Fibroblast of lung (primary cell): ENCODE measurements around the gene CCDC97. TPM values are rescaled to one million over a fixed set of nuclear protein-coding genes. Genes with fewer than 3 reads are reported as not detected.
"Not testable (repeated sequence)": the region's sequence is repeated elsewhere in the genome, so short reads cannot be mapped to it uniquely, and the experiment has no call there.

ENCODE experiments used
- DNase-seq, 2 donors: peaks; one replicate each; pipeline versions ENCODE4 v3.0.0 to v3.0.0-alpha.2; 2010; ENCODE audit warnings: low read depth in 2 of 2
- H2AFZ ChIP-seq: 2 replicates; pipeline ENCODE4 v1.5.1; 2012; ENCODE audit warnings: low read length, control low read depth, inconsistent platforms
- H3K27ac ChIP-seq: 2 replicates; pipeline ENCODE4 v1.5.1; 2011; ENCODE audit warnings: low read length, control low read depth; ENCODE audit not compliant: insufficient read depth
- H3K27me3 ChIP-seq: 2 replicates; pipeline ENCODE4 v1.5.1; 2011; ENCODE audit warnings: mild to moderate bottlenecking, low read length; ENCODE audit not compliant: control insufficient read depth, insufficient read depth
- H3K36me3 ChIP-seq: 2 replicates; pipeline ENCODE4 v1.5.1; 2011; ENCODE audit warnings: low read length; ENCODE audit not compliant: control insufficient read depth, insufficient read depth
- H3K4me1 ChIP-seq: 2 replicates; pipeline ENCODE4 v1.5.1; 2011; ENCODE audit warnings: low read length; ENCODE audit not compliant: control insufficient read depth, insufficient read depth; ENCODE audit errors: extremely low read depth
- H3K4me2 ChIP-seq: 2 replicates; pipeline ENCODE4 v1.5.1; 2011; ENCODE audit warnings: low read length, control low read depth; ENCODE audit not compliant: insufficient read depth; ENCODE audit errors: extremely low read depth
- H3K4me3 ChIP-seq, 4 experiments: fragments of 200-600 bp in 1 of 4; sonication (generic) in 1 of 4; replicated peaks in 1 of 4; 2 replicates each; pipeline ENCODE4 v1.5.1; 2011 to 2016; ENCODE audit warnings: low read length in 4 of 4, low read depth in 3 of 4, mild to moderate bottlenecking in 3 of 4, control low read depth in 2 of 4, inconsistent platforms in 1 of 4, mixed read lengths in 1 of 4; ENCODE audit not compliant: insufficient read depth in 1 of 4; ENCODE audit errors: control extremely low read depth in 1 of 4
- H3K79me2 ChIP-seq: 2 replicates; pipeline ENCODE4 v1.5.1; 2012; ENCODE audit warnings: mild to moderate bottlenecking, low read length, inconsistent platforms; ENCODE audit not compliant: control insufficient read depth, insufficient read depth
- H3K9ac ChIP-seq: 2 replicates; pipeline ENCODE4 v1.5.1; 2011; ENCODE audit warnings: mild to moderate bottlenecking, low read length, control low read depth; ENCODE audit not compliant: insufficient read depth
- H3K9me3 ChIP-seq: 2 replicates; pipeline ENCODE4 v1.5.1; 2012; ENCODE audit warnings: low read depth, low read length; ENCODE audit not compliant: control insufficient read depth, insufficient read depth
- H4K20me1 ChIP-seq: 2 replicates; pipeline ENCODE4 v1.5.1; 2011; ENCODE audit warnings: low read length; ENCODE audit not compliant: control insufficient read depth, insufficient read depth; ENCODE audit errors: extremely low read depth
- EZH2 ChIP-seq: IDR thresholded peaks from 2 replicates; pipeline ENCODE4 v1.5.1; 2012; ENCODE audit warnings: low read length, control low read depth, mild to moderate bottlenecking; ENCODE audit errors: missing control alignments
- polyA plus RNA-seq, 2 donors: library from polyadenylated mRNA; depleted of rRNA in 1 of 2; stranded (reverse) in 1 of 2; unstranded in 1 of 2; fragments of >200 nt; gene quantifications; 2 replicates each; pipeline ENCODE4 v1.2.1, GENCODE V29; 2011 to 2012; ENCODE audit warnings: missing spikeins in 1 of 2
- total RNA-seq: library from RNA; depleted of rRNA; stranded (reverse); fragments of >200 nt; gene quantifications from 2 replicates; pipeline ENCODE4 v1.2.1, GENCODE V29; 2014
- TF ChIP-seq, protein P1 (sequence below), 2 donors: IDR thresholded peaks in 1 of 2; conservative IDR thresholded peaks in 1 of 2; 1 replicate in 1 of 2; 2 replicates in 1 of 2; pipeline ENCODE4 v1.5.1; 2011 to 2012; ENCODE audit warnings: low read length in 2 of 2, control low read depth in 1 of 2, inconsistent platforms in 1 of 2, low read depth in 1 of 2, mild to moderate bottlenecking in 1 of 2

CCDC97 gene
- total and polyA plus RNA-seq, 2 donors (not counting 1 experiment from before 2014, with no cell fraction given): 6.3 to 7.8 TPM

DNA sequence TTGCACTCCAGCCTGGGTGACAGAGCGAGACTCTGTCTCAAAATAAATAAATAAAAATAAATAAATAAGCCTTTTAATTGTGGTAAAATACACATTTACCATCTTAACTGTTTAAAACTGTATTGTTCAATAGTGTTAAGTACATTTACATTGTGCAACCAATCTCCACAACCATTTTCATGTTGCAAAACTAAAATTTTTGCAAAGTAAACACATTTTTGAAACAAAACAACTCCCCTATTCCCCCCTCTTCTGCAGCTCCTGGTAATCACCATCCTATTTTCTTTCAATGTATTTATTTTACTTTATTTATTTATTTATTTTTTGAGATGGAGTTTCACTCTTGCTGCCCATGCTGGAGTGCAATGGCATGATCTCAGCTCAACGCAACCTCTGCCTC lies 59.8 kb downstream of the CCDC97 start:
- no peaks in the 10 kb centered on the region for H3K36me3 ChIP-seq
- H3K27ac ChIP-seq: no peak overlapping the region
- TF ChIP-seq, protein P1, sequence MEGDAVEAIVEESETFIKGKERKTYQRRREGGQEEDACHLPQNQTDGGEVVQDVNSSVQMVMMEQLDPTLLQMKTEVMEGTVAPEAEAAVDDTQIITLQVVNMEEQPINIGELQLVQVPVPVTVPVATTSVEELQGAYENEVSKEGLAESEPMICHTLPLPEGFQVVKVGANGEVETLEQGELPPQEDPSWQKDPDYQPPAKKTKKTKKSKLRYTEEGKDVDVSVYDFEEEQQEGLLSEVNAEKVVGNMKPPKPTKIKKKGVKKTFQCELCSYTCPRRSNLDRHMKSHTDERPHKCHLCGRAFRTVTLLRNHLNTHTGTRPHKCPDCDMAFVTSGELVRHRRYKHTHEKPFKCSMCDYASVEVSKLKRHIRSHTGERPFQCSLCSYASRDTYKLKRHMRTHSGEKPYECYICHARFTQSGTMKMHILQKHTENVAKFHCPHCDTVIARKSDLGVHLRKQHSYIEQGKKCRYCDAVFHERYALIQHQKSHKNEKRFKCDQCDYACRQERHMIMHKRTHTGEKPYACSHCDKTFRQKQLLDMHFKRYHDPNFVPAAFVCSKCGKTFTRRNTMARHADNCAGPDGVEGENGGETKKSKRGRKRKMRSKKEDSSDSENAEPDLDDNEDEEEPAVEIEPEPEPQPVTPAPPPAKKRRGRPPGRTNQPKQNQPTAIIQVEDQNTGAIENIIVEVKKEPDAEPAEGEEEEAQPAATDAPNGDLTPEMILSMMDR (conservative IDR thresholded peaks at IDR 0.05 in 1 of 2, IDR thresholded peaks at IDR 0.05 in 1 of 2; ENCODE audit: low read depth in 1 of 2, low read length in 2 of 2): no peak
- DNase-seq: no peak
- H3K27me3 ChIP-seq: no peaks in the 10 kb centered on the region
- H3K79me2 ChIP-seq: peaks cover 11% of the 10 kb centered on the region
- H3K4me3 ChIP-seq: no peak overlapping the region
- H3K9me3 ChIP-seq: no peaks in the 10 kb centered on the region
- peaks cover 16% of the 10 kb centered on the region for H3K4me1 ChIP-seq
- H3K9ac ChIP-seq: no peak overlapping the region
- no peaks in the 10 kb centered on the region for H4K20me1 ChIP-seq
- H3K4me2 ChIP-seq: no peak overlapping the region
- H2AFZ ChIP-seq: no peak overlapping the region

DNA sequence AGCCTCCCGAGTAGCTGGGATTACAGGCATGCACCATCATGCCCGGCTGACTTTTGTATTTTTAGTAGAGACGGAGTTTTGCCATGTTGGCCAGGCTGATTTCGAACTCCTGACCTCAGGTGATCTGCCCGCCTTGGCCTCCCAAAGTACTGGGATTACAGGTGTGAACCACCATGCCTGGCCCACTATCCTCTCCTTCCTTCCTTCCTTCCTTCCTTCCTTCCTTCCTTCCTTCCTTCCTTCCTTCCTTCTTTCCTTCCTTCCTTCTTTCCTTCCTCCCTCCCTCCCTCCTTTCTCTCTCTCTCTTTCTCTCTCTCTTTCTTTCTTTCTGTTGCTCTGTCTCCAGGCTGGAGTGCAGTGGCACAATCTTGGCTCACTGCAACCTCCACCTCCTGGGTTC lies 61.1 kb downstream of the CCDC97 start:
- not testable (repeated sequence) for H3K4me2 ChIP-seq, H3K27ac ChIP-seq, H3K79me2 ChIP-seq, DNase-seq, H2AFZ ChIP-seq, H4K20me1 ChIP-seq, H3K27me3 ChIP-seq, H3K9ac ChIP-seq, H3K9me3 ChIP-seq, H3K36me3 ChIP-seq, H3K4me3 ChIP-seq
- H3K4me1 ChIP-seq: peaks cover 16% of the 10 kb centered on the region

DNA sequence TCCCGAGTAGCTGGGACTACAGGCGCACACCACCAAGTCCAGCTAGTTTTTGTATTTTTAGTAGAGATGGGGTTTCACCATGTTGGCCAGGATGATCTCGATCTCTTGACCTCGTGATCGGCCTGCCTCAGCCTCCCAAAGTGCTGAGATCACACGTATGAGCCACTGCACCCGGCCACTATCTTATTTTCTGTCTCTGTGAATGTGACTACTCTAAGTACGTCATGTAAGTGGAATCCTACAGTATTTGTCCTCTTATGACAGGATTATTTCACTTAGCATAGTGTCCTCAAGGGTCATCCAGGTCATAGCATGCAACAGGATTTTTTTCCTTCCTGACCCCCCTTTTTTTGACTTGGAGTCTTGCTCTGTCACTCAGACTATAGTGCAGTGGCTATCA lies 61.6 kb downstream of the CCDC97 start:
- H3K27me3 ChIP-seq: no peaks in the 10 kb centered on the region

More for the DNA sequence above, 61.6 kb downstream of the CCDC97 start:
- H3K4me3 ChIP-seq: no peak overlapping the region
- H3K4me2 ChIP-seq: no peak overlapping the region
- H3K36me3 ChIP-seq: no peaks in the 10 kb centered on the region
- TF ChIP-seq, protein P1 (conservative IDR thresholded peaks at IDR 0.05 in 1 of 2, IDR thresholded peaks at IDR 0.05 in 1 of 2; ENCODE audit: low read depth in 1 of 2, low read length in 2 of 2): no peak
- no peak for TF ChIP-seq EZH2
- peaks cover 4% of the 10 kb centered on the region for H3K79me2 ChIP-seq
- H4K20me1 ChIP-seq: no peaks in the 10 kb centered on the region
- no peak overlapping the region for H2AFZ ChIP-seq
- DNase-seq: no peak
- no peak overlapping the region for H3K27ac ChIP-seq
- peaks cover 16% of the 10 kb centered on the region for H3K4me1 ChIP-seq
- H3K9ac ChIP-seq: no peak overlapping the region
- no peaks in the 10 kb centered on the region for H3K9me3 ChIP-seq
